GM12874 (cell line): ENCODE data around the gene NAA25.

ENCODE experiments used
- CTCF ChIP-seq: IDR thresholded peaks from 2 replicates; pipeline ENCODE4 v1.5.1; 2011; ENCODE audit warnings: low read depth, mild to moderate bottlenecking, control low read depth, low read length, moderate library complexity; ENCODE audit not compliant: insufficient read depth

The NAA25 gene

GRCh38 chr12:112108202-112109079, at the start of gene NAA25:
TSS of gene NAA25 (minus strand) at chr12:112108783. CDS start at chr12:112108773, 10 bp downstream.
- TF ChIP-seq CTCF: no peak

GRCh38 chr12:112153893-112154219, 45.3 kb upstream of the NAA25 start:
- no peak for TF ChIP-seq CTCF

DNA sequence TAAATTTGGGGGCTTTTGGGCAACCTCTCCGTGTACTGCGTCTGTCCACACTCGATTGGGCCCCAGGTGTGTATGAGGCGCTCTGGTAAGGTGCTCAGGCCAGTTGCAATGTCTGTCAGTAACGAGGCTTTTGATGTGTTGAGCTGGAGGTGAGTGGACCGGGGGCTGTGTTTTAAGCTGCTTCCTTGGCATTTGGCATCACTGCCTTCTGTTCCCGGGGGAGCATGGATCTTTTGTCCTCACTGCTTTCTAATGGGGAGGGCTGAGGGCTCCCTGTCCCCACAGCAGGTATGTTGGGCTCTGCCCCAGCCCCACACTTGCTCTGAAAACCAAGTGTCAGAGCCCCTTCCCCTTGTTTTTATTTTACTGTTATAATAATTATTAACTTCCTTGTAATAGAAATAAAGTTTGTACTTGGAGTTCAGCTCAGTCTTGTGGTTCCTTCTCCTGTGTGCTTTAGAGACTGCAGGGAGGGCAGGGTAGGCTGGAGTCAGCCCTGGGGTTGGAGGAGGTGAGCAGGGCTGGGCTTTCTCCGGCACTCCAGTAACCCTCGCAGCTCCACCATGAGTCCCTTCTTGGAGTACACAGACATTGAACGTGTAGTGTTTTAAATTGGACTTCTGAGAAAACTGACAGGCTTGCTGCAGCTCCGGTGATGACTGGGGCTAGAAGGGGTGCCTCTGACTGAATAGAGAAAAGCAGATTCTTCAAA, 44.8 kb upstream of the NAA25 start:
- no peak for TF ChIP-seq CTCF

- no peak for TF ChIP-seq CTCF
Measured at GRCh38 chr12:112151766-112152541, 43.4 kb upstream of the NAA25 start.

DNA sequence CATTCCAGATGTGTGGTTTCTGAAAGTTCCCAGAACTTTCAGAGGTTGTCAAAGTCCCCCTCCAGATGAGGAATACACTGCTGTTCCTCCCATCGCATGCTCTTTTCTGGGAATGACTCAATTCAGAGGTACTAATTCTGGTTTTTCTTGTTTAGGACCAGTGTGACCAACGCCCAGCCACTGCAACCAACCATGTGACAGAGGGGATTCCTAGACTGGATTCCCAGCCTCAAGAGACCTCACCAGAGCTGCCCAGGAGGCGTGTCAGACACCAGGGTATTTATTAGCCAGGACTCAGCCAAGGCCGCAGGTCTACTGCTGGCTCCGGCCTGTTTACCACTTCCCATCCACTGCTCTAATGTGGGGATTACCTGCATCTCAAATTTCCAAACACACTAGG, 41.0 kb upstream of the NAA25 start:
- TF ChIP-seq CTCF: no peak

GRCh38 chr12:112148031-112148513, 39.5 kb upstream of the NAA25 start:
- no peak for TF ChIP-seq CTCF

DNA sequence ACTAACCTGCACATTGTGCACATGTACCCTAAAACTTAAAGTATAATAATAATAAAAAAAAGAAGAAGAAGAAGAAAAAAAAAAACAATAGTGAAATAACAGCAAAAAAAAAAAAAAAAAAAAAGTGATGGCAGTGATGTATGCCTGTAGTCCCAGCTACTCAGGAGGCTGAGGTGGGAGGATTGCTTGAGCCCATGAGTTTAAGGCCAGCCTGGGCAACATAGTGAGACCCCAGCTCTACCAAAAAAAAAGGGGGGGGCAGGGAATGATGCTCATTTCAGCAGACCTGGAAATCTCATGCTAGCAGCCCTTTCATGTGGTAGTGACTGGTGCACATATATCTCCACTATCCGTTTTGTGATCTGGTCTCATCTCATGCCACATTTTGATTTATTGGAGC, 37.5 kb upstream of the NAA25 start:
- no peak for TF ChIP-seq CTCF
